KMS-11 (cell line): ENCODE results near the gene CSNK1D.

ENCODE experiments used
- H2AFZ ChIP-seq: fragments of 200-600 bp; sonication (generic); 2 replicates; pipeline ENCODE4 v1.6.1; 2016; ENCODE audit warnings: antibody characterized with exemption, mixed run types, low read depth
- H3K27ac ChIP-seq: fragments of 200-600 bp; sonication (generic); 2 replicates; pipeline ENCODE4 v1.6.1; 2016; ENCODE audit warnings: mild to moderate bottlenecking, mixed run types
- H3K27me3 ChIP-seq: fragments of 200-600 bp; sonication (generic); 2 replicates; pipeline ENCODE4 v1.6.1; 2017; ENCODE audit warnings: mild to moderate bottlenecking, low read depth, mixed run types, moderate library complexity; ENCODE audit not compliant: insufficient read depth
- H3K36me3 ChIP-seq: fragments of 200-600 bp; sonication (generic); 2 replicates; pipeline ENCODE4 v1.6.1; 2017; ENCODE audit warnings: mild to moderate bottlenecking, mixed run types; ENCODE audit not compliant: insufficient read depth
- H3K4me1 ChIP-seq: fragments of 200-600 bp; sonication (generic); 2 replicates; pipeline ENCODE4 v1.6.1; 2016; ENCODE audit warnings: mild to moderate bottlenecking, low read depth, mixed run types; ENCODE audit not compliant: poor library complexity, severe bottlenecking
- H3K4me2 ChIP-seq: fragments of 200-600 bp; sonication (generic); 2 replicates; pipeline ENCODE4 v1.7.0; 2016; ENCODE audit warnings: mild to moderate bottlenecking, mixed run types
- H3K4me3 ChIP-seq: fragments of 200-600 bp; sonication (generic); IDR thresholded peaks from 2 replicates; pipeline ENCODE4 v1.6.1; 2017; ENCODE audit warnings: low read depth, low read length, mixed read lengths; ENCODE audit not compliant: insufficient read depth
- H3K79me2 ChIP-seq: fragments of 200-600 bp; sonication (generic); 2 replicates; pipeline ENCODE4 v1.6.1; 2016; ENCODE audit warnings: low read depth, mixed run types; ENCODE audit not compliant: insufficient read depth
- H3K9ac ChIP-seq: fragments of 200-600 bp; sonication (generic); 2 replicates; pipeline ENCODE4 v1.6.1; 2016; ENCODE audit warnings: mild to moderate bottlenecking, mixed run types
- H4K20me1 ChIP-seq: fragments of 200-600 bp; sonication (generic); 2 replicates; pipeline ENCODE4 v1.6.1; 2016; ENCODE audit warnings: mild to moderate bottlenecking, mixed run types; ENCODE audit not compliant: insufficient read depth
- TF ChIP-seq, protein P1 (sequence below): fragments of 200-600 bp; sonication (generic); conservative IDR thresholded peaks from 2 replicates; pipeline ENCODE4 v1.6.1; 2017; ENCODE audit warnings: low read depth, mild to moderate bottlenecking, antibody characterized with exemption, low read length, moderate library complexity, mixed read lengths

The CSNK1D gene

DNA sequence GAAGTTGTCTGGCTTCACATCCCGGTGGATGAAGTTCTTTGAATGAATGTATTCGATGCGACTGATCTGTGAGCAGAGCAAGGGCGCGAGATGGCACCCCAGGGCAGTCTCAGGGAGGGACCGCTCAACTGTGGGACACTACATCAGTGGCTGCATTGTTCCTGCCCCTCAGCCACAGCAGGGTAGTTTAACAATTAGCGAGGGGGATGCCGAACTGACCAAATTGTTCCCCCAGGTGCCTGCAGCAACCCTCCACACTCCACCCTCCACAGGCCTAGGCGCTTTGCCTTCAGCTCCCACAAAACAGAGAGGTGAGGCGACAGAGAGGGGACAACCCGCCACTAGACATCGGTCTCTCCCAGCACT is 20.3 kb downstream of the CSNK1D start:
- H3K36me3 ChIP-seq: peaks cover 14% of the 10 kb centered on the region; the same call in 1 of the 2 replicates
- H4K20me1 ChIP-seq: no peaks in the 10 kb centered on the region
- H3K4me1 ChIP-seq: no peaks in the 10 kb centered on the region
- H3K9ac ChIP-seq: no peak overlapping the region
- H3K27me3 ChIP-seq: no peaks in the 10 kb centered on the region
- peaks cover 10% of the 10 kb centered on the region; the same call in 1 of the 2 replicates for H3K79me2 ChIP-seq
- no peak overlapping the region for H3K27ac ChIP-seq
- TF ChIP-seq, protein P1, sequence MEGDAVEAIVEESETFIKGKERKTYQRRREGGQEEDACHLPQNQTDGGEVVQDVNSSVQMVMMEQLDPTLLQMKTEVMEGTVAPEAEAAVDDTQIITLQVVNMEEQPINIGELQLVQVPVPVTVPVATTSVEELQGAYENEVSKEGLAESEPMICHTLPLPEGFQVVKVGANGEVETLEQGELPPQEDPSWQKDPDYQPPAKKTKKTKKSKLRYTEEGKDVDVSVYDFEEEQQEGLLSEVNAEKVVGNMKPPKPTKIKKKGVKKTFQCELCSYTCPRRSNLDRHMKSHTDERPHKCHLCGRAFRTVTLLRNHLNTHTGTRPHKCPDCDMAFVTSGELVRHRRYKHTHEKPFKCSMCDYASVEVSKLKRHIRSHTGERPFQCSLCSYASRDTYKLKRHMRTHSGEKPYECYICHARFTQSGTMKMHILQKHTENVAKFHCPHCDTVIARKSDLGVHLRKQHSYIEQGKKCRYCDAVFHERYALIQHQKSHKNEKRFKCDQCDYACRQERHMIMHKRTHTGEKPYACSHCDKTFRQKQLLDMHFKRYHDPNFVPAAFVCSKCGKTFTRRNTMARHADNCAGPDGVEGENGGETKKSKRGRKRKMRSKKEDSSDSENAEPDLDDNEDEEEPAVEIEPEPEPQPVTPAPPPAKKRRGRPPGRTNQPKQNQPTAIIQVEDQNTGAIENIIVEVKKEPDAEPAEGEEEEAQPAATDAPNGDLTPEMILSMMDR: no peak
- H3K4me3 ChIP-seq: no peak overlapping the region
- H3K4me2 ChIP-seq: no peak overlapping the region
- H2AFZ ChIP-seq: no peak overlapping the region

DNA sequence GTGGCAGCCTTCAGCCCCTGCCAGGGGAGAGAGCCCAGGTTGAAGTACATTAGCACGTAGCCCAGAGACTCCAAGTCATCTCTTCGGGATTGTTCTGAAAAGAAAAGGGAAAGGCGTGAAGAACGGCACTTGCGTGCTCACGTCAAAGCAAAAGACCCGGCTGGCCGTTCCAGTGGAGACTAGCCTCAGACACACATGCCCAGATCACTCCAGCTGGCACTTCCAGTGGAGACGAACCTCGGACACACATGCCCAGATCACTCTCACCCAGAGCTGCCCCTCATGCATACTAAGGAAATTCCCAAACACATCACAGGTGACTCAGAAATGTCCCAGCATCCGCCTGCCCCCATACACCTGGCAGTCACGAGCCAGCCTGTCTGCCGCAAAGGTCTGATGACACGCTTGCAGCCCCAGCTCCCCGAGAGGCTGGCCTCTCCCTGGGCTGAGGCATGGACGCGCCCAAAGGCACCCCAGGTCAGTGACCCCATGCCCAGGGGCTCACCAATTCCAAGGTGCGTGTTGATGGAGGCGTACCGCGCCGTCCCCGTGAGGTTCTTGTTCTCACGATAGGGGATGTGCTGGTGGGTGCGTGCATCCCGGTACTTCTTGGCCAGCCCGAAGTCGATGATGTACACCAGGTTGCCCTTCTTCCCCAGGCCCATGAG is 20.9 kb downstream of the CSNK1D start:
- no peaks in the 10 kb centered on the region for H3K4me1 ChIP-seq
- no peak overlapping the region for H3K9ac ChIP-seq
- H3K4me3 ChIP-seq: no peak overlapping the region
- TF ChIP-seq, protein P1: no peak
- H3K4me2 ChIP-seq: no peak overlapping the region
- no peak overlapping the region for H3K27ac ChIP-seq
- no peaks in the 10 kb centered on the region for H4K20me1 ChIP-seq
- H3K79me2 ChIP-seq: peaks cover 7% of the 10 kb centered on the region; the same call in 1 of the 2 replicates
- H3K27me3 ChIP-seq: no peaks in the 10 kb centered on the region
- H3K36me3 ChIP-seq: peaks cover 17% of the 10 kb centered on the region; the same call in 1 of the 2 replicates
- no peak overlapping the region for H2AFZ ChIP-seq

DNA sequence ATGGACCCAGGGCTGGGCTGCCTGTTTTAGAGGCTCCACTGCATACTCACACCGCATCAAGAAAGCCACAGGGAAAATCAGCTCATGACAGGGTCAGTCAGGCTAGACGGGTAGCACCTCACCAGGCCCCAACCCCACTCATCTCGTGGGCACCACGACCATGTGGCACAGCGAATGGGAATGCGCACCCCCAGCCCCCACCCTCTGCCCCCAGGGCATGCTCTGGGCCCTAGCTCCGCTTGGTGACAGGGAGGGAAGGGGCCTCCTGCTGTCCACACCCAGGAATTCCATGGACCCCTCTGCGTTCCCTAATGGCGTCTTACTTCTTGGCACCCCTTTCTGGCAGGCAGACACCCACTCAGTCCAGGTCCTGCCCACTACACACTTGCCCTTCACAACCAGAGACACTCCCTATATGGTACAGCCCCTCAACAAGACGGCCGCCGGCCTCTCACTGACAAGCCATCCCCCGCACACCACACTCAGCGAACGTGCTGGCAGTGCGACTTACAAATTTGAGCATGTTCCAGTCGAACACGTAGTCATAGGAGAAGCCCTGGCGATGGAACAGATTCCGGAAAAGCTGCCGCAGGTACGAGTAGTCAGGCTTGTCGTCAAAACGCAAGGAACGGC is 22.5 kb downstream of the CSNK1D start:
- Histone ChIP-seq H3K36me3 (peaks cover 16% of the 10 kb centered on the region; the same call in 1 of the 2 replicates), H2AFZ (no peak overlapping the region), H3K9ac (no peak overlapping the region), H3K4me3 (no peak overlapping the region), H3K27ac (no peak overlapping the region), H4K20me1 (no peaks in the 10 kb centered on the region), H3K4me1 (no peaks in the 10 kb centered on the region), H3K4me2 (no peak overlapping the region), H3K79me2 (no peaks in the 10 kb centered on the region; the same call in 1 of the 2 replicates), H3K27me3 (no peaks in the 10 kb centered on the region)
- TF ChIP-seq, protein P1: no peak

DNA sequence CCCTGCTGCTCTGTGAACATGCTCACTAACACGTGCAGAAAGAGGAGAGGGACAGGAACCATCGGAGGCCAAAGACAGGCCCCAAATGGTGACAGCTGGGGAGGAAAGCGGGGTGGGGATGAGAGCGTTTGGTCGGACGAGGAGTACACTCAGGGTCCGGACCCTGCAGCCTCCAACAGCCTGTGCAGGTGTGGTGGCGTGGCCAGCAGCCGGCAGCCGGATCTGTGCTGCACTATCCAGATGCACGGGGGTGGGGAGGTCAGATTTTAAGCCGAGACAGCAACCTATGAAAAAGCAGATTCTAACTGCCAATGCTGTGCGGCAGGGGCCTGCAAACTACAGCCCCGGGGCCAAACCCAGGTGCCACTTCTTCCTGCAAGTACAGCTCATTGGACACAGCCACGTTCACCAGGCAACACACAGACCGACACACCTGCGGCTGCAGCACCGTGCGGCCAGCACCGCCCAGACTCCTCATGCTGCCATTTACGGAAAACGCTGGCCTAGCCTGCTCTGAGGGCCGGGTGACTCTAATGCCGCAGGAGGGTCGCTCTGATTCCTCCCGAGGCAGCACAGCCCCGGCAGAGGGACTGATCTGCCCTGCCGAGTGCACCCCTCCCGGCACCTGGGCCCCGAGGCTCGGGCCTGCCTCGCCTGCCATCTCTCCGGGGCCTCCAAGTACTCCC is 23.5 kb downstream of the CSNK1D start:
- TF ChIP-seq, protein P1: no peak
- Histone ChIP-seq H3K4me3 (no peak overlapping the region), H2AFZ (no peak overlapping the region), H3K27ac (no peak overlapping the region), H4K20me1 (no peaks in the 10 kb centered on the region), H3K9ac (no peak overlapping the region), H3K27me3 (no peaks in the 10 kb centered on the region), H3K4me1 (no peaks in the 10 kb centered on the region), H3K4me2 (no peak overlapping the region), H3K79me2 (no peaks in the 10 kb centered on the region; the same call in 1 of the 2 replicates), H3K36me3 (peaks cover 13% of the 10 kb centered on the region; the same call in 1 of the 2 replicates)
